HG03460 (cell line): ENCODE results near the gene TSPAN18.

Experiments
- ATAC-seq: cut with Tn5 transposase; IDR thresholded peaks from one replicate; pipeline ENCODE4 v1.9.1; 2021; ENCODE audit not compliant: unreplicated experiment

TSPAN18 gene

DNA sequence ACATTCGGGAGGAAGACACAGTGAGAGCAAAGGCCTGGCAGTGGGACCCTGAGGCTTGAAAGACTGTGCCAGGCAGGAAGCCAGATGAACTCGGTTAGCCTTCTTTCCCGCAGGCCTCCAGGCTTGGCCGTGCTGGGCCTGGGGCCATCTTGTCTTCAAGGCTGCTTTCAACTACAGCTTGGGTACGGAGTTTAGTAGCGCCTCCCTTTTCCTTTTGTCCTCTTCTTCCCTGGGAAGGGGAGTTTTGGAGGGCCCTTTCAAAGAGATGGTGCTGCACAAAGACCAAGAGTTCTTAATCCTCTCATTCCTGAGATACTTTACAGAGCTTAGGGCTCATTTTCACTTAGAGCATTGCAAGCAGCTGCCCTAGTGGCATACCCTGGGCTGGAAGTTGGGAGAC is 136.5 kb downstream of the TSPAN18 start:
- ATAC-seq: no peak

DNA sequence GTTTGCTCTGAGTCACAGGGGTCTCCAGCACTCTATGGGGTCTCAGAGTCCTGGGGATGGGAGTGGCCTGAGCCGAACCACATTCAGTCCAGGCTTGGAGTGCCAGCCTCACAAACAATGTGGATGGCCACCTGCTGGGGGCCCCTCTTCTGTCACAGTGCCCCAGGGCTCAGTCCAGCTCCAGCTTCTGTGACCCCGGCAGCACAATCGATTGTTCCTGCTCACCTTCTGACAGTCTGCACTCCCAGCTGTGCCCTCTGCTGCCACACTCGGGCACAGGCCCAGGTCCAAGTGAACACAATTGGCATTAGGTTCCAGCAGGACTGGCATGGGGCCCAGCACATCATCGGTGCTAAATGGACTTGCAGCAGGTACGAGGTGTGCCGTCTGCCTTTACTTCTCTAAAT is 139.1 kb downstream of the TSPAN18 start:
- ATAC-seq: no peak

DNA sequence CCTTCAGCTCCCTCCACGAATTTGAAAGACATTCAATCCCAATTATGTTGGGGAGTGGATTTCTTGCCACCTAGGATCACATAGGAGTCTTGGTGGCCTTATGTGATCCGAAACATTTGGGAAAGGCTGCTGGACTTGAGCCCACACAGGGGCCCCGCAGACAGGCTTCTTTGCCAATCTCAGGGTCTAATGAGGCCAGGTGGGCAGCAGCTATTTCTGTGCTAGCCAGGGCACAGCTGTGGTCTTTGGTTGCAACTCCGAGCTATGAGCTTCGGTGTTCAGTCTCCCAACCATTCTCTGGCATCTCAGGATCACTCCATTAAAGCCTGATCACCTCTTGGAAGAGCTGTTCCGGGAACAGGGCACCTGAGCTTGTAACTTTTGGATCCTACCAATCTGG is 139.5 kb downstream of the TSPAN18 start:
- ATAC-seq: no peak

DNA sequence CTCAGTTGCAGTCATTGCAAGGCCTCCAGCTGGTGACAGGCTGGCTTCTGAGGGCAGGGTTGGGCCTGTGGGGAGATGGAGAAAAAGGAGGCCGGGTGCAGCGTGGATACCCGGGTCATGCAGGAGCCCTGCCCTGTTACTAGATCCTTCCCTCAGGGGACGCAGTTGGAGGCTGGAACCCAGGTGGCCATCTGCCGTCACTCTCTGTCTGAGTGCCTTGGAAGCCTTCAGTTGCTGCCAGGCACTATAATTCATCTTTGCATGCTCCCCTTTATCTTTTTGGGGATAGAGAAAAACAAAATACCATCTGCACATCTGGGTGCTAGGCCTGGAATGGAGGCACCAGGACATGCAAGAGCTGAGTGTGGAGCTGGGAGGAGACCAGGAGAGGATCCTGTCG is 141.3 kb downstream of the TSPAN18 start:
- ATAC-seq: no peak

DNA sequence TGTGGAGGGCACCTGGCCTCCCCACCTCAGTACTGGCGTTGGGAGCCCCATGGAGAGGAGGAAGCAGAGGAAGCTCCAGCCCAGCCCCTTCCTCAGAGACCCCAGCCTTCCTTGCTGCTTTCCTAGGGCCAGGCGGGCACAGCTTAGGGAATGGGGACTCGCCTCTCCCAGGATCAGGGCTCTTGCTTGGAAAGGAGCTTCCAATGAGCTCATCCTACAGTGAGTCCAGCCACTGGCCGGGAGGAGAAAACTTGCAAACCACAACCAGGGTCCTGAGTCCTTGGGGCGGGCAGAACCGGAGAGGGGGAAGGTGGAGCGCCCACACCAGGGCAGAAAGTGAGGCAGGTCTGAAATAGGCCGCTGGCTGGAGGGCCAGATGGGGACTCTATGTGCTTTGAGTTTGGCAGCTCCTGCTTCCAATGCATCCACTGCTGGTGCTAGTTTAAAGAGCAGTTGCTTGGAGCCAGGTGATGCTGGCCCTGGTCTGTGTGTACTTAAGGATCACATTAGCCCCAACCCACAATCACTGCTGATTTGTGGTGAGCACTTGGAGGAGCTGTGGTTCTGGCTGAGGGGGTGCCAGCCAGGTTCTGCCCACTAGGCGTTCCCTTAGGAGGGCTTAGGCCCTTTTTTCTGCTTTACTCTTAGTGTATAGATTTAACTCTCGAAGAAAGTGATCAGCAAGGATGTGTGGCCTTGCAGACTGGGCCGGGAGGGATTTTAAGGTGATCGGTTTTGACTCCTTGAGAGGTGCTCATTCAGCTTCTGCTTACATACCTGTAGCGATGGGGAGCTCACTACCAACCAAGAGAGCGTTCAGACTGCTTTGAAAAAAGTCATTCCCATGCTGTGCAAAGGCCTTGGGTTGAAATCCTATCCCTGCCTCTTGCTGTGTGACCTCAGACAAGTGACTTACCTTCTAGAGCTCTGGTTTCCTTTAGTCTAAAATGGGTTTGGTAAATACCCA is 142.0 kb downstream of the TSPAN18 start:
- no peak for ATAC-seq

DNA sequence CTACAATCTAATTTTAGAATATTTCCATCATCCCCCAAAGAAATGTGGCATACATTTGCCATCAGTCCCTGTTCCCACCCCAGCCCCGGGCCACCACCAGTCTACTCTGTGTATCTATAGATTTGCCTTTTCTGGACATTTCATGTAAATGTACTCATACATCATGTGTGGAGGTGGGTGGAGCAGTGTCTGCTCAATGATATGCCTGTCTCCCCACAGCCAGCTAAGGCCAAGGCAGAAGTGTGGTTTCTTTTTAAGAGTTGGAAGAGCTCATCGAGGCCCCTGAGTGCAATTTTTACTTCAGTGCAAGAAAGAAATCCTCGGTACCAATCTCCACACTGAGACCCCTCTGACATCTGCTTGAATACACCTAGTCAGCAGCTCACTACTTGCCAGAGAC is 143.4 kb downstream of the TSPAN18 start:
- no peak for ATAC-seq

DNA sequence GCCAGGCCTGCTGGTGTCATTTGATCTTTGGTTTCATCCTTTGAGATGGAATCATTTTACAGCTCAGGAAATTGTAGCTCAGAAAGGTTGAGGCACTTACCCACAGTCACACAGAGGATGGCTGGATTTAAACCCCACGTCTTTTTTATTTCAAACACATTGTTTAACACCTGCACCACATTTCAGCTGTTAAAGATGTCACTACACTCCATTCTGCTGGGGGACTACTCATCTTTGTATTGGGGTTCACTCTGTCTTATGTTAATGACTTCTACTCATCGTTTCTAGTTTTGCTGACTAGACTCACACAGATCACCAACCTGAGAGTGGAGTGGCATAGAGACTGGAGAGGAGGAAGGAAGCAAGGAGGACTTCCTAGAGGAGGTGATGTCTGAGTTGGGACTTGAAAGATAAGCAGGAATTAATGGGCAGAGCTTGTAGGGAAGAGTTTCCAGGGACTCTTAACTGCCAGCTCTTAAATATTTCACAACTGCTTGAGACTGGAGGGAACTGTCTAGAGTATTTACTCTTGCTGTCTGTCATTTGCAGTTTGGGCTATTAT is 143.9 kb downstream of the TSPAN18 start:
- ATAC-seq: no peak

DNA sequence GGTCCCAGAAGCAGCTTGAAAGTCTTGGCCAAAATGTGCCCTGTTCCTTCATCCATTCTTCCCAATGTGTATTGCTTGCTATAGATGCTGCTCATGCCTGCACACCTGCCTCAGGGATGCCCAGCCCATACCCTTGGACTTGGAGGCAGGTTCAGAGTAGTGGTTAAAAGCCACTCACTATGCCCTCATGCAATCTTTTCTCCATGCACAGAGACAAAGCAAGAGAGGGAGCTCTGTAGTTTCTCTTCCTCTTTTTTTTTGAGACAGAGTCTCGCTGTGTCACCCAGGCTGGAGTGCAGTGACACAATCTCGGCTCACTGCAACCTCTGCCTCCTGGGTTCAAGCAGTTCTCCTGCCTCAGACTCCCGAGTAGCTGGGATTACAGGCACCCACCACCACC is 144.9 kb downstream of the TSPAN18 start:
- peak; percentile 92 for ATAC-seq

DNA sequence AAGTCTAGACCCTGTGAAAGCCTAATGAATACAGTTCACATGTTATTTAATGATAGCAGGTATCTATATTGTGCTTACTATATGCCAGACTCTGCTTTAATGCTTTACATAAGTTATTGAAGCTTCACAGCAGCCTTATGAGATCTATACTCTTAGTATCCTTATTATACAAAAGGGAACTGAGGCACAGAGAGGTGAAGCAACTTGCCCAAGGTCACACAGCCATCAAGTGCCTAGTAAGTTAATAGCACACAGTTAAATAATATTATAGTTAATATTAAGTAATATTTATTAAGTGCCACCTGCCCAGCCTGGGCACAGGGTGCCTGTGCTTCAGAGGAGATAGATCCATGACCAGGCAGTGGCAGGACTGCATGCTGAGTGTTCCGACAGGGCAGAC is 145.8 kb downstream of the TSPAN18 start:
- ATAC-seq: no peak

DNA sequence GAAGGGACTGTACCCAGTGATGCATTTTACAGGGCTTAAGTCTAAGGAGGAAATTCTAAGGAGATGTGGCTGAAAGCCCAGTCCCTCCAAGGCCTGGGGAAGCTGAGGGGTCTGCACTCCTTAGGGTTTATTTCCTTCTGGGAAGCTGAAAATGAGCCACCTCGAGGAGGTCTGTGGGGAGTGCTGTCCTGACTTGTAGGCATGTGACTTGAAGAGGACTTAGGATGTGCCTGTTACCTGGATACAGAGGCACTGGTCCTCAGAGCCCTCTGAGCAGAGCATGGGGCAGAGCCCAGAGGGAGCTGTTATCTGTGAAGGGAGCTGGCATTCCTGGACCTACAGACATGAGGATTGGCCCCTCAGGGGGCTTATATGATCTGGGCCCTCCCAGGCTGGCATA is 146.8 kb downstream of the TSPAN18 start:
- ATAC-seq: no peak

DNA sequence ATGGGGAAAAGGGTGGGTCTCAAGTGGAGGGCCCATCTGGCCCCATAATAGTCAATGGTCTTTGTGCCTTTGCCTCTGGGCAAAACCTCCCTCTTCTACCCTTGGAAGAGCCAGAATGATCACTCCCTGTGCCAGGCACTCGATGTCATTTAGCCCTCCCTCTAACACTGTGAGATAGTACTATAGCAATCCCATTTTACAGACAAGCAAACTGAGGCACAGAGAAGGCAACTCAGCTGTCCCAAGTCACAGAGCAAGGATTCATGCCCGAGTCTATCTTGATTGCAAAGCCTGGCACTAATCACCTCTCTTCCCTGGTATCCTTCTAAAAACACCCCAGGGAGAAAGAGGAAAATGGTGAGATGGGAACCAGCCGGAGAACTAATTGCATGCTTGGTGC is 147.5 kb downstream of the TSPAN18 start:
- ATAC-seq: no peak

DNA sequence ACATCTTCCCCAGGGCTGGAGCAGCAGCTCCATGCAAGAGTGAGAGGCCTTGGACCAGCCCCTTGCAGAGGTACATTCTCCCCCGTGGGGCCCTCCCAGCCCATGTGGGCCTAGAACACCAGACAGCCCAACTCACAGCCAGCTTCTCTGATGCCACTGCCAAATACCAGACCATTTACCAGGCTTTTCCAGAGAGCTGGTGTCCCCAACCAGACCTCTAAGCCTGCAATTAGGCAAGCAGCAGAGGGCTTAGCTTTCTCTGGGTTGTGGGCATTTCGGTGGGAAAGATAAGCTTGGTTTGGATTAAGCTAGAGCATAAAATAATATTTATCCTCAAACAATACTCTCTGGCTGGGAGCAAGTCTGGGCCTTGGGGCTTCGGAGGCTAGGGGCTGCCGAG is 148.3 kb downstream of the TSPAN18 start:
- no peak for ATAC-seq

DNA sequence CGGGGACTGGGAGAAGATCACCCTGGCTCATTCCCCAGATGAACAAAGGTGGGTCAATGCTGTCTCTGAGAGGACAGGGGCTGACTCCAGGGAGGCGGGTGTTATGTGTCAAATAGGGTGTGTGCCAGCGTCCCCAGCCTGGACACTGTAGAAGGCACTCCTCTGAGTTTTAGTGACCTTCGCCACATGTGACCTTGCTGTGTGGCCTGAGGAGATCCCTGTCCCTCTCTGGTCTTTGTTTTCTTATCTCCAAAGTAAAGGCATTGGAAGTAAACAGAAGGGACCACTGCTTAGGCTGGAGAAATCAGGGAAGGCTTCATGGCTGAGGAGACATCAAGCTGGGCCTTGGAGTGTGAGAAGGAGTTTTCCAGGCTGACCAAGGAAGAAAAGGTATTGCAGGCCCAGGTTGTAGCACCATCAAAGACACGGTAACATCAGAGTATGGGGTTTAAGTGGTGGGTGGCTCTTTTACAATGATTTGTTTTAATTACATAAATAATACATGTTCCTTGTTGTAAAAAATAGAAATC is 149.5 kb downstream of the TSPAN18 start:
- ATAC-seq: no peak

DNA sequence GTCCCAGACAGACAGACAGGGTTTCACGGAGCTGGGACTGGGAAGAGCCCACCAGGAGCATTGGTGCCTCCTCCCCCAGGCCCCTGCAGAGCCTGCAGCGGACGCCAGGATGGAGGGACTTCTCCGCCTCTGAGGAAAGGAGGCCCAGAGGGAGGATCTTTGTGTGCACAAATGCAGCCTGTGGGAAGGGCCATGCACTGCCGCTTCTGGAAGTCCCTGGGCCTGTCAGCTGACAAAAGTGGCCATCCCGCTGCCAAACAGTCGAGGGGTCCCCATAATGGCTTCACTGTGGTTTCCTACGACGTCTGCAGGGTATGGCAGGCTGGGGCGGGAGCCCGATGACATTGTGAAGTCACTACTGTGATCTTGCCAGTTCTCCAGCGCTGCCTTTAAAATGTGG is 150.1 kb downstream of the TSPAN18 start:
- no peak for ATAC-seq

DNA sequence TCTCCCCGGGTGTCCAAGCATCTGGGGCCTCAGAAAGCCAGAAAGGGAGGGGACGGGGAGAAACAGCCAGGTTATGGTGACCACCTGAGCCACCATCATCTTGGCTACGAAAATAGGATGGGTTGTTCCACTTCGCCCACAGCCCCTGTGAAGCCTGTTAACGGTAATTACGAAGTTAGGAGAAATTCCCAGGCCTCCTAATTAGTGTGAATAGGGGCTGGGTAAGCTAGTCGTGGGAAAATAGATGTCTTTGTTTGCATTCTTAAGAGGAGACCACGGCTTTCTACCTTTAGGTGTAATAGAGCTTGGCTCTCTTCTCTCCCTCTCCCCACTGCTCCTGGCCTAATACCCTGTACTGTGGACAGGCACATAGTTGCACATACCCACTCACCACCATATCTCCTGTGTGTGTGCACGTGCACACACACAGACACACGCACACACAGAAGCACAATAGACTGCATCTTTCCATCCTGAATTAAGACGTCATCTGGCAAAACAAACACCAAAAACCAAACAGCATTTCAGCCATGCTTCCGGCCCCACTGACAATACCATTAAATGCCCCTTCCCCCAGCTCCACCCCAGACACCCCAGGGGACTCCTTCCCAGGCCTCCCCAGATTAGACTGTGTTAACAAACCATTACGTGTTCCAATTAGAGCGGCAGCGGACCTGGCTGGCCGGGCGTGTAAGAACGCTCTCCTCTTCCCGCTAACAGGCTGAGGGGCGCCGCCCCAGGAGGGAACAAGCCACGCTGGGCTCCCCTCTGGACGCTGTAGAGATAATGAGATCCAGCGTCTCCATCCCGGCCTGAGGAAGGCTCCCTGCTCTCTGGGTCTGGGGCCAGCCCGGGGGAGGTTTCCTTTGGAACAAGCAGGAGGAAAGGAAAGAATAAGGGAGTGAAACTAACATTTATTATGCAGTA is 151.1 kb downstream of the TSPAN18 start:
- no peak for ATAC-seq

DNA sequence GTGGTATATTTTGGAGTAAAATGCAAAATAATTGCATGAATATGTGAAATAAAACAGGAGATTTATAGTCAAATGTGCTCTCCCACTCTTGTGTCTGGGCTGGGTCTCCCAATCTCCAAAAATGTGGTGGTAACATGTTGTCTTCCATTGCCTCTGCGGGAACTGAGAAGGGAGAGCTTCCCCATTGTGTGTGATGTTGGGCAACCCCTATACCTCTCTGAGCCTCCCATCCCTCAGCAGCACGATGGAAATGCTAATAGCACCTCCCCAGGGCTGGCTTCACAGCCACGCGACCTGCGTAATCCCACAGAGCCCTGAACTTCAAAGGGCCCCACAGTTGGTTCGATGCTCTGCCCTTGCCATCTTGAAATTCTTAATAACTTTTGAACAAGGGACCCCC is 151.9 kb downstream of the TSPAN18 start:
- no peak for ATAC-seq

DNA sequence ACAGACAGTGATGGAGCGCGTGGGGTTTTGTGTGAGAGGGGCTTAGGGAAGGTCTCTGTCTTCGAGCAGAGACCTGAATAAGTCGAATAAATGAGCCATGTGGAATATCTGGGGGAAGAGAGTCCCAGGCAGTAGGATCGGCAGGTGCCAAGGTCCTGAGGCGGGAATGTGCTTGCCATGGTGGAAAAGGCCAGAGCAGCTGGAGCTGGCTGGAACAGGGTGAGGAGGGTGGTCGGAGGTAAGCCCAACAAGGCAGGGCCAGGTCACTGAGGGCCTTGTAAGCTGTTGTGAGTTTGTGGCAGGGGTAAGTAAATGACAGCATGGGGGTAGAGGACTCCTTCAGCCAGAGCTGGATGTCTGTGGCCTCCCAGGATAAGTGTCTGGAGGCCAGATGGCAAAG is 152.7 kb downstream of the TSPAN18 start:
- ATAC-seq: no peak

DNA sequence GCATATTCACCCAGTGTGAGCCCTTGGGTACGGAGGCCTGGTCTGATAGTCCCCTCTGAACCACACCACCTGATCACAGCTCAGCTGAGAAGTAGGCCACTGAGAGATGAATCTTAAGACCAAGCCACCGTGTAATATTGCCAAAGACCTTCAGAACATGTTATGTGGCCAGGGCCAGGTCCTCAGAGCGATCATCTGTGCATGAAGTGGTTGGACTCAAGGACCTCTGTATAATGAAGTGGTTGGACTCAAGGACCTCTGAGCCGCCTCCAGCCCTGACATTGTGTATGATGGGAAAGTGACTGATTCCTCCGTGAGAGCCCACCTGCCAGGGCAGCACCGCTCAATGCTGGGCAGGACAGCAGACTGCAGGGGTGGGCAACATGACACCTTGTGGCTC is 153.7 kb downstream of the TSPAN18 start:
- no peak for ATAC-seq

DNA sequence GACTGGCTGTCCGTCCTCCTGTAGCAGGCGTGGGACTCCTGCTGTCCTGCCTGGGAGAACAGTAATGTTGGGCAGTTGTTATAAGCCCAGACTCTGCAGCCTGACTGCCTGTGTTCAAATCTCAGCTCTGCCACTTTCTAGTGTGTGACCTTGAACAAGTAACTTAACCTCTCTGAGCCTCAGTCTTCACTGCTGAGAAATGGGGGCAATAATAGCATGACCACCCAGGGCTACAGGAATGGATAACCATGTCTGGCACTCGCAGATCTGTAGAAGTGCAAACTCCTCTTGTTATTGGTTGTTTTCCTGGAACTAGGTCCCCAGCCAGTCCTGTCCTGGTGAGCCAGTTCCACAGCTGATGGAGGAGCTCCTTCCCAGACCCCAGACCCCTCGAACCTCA is 154.2 kb downstream of the TSPAN18 start:
- no peak for ATAC-seq

DNA sequence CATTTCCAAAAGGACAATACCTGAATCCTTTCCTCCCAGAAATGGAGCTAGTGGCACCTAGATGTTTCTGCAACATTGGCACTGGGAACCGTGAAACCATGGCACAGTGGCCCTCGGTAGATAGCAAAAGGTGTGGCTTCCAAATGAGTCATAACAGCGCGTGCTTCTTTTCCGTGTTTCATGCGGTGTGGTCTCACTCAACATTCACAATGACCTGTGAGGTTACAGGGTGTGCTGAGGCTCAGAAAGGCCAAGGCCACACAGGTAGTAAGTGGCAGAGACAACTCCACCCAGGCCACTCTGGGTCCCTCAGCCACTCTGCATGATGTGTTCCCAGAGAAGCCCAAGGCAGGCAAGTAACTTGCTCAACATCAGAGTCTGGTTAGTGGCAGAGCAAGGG is 156.5 kb downstream of the TSPAN18 start:
- no peak for ATAC-seq

DNA sequence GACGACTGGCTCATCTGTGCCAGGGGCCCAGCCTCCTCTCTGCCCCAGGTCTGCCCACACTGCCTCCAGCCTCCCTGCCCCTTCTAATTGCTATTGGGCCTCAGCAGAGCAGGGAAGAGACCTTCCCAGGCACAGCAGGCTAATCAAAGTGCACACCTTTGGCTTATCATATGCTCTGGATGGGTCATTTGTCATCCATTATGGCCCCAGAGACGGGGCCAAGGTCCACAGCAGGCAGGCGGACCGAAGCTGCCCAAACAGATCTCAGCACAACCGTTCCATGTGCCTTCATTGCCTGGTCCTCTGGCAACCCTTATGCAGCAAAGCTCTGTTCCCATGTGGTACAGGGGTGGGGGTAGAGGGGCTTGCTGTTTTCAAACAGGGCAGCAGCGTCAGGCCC is 157.3 kb downstream of the TSPAN18 start:
- no peak for ATAC-seq
